AG08396 (cell line): ENCODE measurements around the gene ATF4.

Source experiments
- DNase-seq: peaks from one replicate; pipeline ENCODE4 v3.0.0; 2012; ENCODE audit warnings: low spot score, mixed read lengths

The ATF4 gene

GRCh38 chr22:39558254-39558727 is 37.9 kb downstream of the ATF4 start:
- no peak for DNase-seq

DNA sequence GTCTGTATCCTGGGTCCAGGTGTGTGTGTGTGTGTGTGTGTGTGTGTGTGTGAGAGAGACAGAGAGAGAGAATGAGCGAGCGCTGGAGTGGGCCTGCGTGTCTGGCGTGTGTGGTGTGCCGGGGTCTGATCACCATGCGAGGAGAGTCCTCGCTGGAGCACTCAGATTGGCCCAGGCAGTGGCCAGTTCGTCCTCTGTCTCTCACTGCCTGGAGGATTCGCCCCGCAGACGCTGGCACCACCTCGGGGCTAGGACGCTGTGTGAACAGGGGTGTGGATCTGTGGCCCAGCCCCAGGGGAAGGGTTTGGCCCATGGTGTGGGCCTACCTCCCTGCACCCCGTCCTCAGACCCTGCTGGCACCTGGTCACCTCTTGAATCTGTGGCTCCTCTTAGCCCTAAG is 38.6 kb downstream of the ATF4 start:
- DNase-seq, result no peak

GRCh38 chr22:39559456-39560105 is 39.2 kb downstream of the ATF4 start:
- DNase-seq, result no peak

DNA sequence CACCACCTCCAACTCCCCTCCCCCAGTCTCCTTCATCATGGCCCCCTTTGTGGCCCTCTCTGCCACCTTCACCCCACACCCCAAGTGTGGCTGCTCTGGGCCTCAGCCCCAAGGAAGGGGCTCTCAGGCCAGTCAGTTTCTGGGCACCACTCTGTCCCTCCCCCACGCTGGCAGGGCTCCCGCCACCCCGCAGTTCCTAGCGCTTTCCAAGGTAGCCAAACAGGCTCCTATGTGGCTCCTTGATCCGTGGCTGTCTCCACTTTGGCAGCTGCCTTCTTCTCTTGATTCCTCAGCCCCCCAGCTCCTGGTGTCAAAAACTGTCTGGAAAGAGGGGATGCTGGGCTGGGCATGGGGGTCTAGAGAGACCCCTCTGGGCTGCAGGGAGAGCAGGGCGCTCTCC is 39.8 kb downstream of the ATF4 start:
- no peak for DNase-seq

DNA sequence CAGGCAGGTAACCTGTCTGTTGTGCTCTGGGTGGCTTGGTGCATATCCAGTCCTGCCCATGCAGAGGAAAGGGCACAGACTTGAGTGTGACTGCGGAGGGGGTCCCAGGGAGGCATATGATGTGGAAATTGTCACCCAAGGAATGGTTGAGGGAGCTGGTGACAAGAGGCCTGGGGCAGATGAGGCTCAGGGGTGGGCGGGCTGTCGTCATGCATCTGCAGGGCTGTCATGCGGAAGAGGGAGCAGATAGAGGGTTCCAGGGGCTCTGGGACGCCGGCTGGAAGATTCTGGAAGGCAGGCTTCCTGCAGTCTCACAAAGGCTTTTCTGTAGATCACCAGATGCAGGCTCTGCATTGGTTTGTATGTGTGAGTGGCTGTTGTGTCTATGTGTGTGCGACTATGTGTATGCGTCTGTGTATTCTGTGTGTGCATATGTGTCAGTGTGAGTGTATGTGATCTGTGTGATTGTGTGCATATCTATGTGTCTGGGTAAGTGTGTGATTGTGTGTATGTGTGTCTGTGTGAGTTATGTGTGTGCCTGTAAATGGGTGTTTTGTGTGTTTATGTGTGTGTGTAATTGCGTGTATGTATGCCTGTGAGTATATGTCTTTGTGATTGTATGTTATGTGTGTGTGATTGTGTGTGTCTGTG is 42.6 kb downstream of the ATF4 start:
- no peak for DNase-seq

GRCh38 chr22:39563571-39564428 is 43.4 kb downstream of the ATF4 start:
- no peak for DNase-seq

GRCh38 chr22:39565414-39565944 is 45.1 kb downstream of the ATF4 start:
- DNase-seq, result no peak

- DNase-seq, result no peak
Measured at GRCh38 chr22:39567135-39567946, 47.0 kb downstream of the ATF4 start.

DNA sequence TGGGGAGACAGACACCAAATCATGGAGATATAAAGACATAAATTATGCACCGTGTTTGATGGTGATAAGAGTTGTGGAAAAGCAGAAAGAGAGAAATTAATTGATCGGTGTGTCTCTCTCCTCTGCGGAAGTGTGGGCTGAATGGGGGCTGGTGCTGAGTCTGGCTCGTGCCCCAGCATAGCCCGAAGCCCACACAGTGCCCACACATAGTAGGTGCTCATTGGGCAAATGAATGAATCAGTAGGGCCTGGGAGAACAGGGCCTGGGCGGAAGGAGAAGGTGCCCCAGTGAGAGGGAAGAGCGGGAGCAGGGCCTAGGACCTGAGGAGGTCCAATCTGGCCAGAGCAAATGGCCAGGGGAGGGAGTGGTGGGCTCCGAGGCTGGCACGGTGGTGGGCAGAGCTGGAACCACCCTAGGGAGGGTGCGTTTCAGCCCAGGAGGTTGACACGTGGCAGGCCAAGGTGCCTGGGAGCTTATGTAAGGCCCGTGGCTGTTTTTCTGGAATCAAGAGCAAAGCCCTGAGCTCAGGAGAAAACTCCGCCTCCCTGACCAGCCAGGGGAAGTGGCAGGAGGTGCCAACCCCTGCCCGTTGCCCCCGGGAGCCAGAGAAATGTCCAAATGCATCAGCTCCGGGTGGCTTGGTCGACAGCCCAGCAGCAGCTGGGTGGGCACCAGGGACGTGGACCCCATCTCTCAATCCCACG is 48.1 kb downstream of the ATF4 start:
- DNase-seq, result no peak

DNA sequence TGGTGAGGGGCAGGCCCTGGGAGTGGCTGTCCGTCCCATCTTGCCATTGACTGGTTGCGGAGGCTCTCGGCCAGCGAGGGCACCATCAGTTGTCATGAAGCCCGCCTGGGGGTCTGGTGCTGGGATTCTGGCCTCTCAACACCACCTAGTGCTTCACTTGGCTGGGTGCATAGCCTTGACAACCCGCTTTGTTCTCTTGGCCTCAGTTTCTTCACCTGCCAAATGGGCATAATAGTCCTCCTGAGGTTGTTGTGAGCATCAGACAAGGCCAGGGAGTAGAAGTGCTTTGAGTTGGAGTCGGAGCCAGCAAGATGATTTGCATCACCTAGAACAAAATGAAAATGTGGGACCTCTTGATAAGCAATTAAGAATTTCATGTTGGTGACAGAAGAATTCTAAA is 48.7 kb downstream of the ATF4 start:
- no peak for DNase-seq

GRCh38 chr22:39570226-39570625 is 49.9 kb downstream of the ATF4 start:
- no peak for DNase-seq

DNA sequence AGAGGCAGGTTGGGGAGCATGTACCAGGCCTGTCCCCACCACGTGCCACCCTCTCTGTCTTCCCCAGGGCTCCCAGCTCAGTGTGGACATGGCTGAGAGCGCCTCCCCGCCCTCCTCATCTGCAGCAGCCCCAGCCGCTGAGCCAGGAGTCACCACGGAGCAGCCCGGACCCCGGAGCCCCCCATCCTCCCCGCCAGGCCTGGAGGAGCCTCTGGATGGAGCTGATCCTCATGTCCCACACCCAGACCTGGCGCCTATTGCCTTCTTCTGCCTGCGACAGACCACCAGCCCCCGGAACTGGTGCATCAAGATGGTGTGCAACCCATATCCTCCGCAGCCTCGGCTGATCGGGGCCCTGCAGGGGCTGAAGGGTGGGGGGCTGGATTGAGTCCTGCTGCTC is 50.3 kb downstream of the ATF4 start, which contains the start of gene CACNA1I:
Gene CACNA1I, plus strand, starts transcription at position 89 of the 400 bp plus-strand sequence. Its CDS starts 0 bp downstream, at position 89.
- no peak for DNase-seq

- no peak for DNase-seq
Measured at GRCh38 chr22:39571538-39571937, 51.2 kb downstream of the ATF4 start.
